Measurements from ENCODE around the gene LTBP1. TPM values are rescaled to one million over a fixed set of nuclear protein-coding genes. Genes with fewer than 3 reads are reported as not detected.

The LTBP1 gene
- total RNA-seq, 2 donors from 2014 or later = 21.2 to 24.8 TPM

DNA sequence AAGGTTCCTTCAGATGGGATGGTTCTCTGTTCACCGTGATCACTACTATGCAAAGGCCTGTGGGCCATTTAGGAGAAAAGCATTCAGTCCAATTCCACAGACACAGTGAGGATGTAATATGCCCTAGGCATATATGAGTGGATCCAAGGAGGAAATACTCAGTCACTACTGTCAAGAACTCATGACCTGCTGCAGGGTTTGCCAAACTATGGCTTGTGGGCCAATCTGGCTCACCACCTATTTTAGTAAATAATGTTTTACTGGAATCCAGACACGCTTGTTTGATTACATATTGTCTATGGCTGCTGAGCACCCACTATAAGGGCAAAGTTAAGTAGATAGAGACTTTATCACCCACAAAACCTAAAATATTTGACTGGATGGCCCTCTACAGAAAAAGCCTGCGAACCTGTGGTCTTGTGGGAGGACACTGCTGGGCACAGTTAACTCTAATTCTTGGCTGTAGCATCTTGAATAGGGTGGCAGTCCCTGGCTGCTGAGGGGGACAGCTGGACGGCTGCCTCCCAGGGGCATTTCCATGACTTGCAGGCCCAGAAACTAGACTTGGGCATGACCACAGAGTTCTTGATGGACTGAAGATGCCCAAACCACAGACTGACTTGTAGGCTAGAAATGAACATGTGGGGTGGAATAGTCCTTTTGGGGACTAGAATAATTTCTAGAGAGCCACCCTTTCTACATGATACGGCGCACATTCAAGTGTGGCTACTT lies 20.6 kb upstream of the LTBP1 start:
- DNase-seq (no peak), ATAC-seq (no peak)
- intact Hi-C loops (cut with DNase I, micrococcal nuclease) = no loop called here

DNA sequence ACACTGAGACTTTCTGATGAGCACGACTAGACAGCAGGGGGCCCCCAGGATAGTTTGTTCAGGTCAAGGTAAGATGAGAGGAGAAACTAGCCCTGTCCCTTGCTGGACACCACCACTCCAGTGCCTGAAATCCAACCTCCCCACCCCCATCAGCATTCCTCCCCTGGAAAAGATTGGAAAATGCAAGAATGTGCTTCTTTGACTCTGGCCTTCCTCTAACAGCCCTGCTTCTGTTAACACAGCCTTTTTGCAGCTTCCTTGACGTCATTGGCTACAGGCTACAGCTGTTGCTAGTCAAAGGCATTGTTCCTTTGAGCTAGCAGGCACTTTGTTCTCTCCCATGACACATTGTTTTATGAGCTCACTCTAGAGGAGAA lies 20.1 kb upstream of the LTBP1 start:
- DNase-seq (no peak), ATAC-seq (no peak)
- intact Hi-C loops (cut with DNase I, micrococcal nuclease) = no loop called here

- intact Hi-C loops (cut with DNase I, micrococcal nuclease) = no loop called here
- DNase-seq (no peak), ATAC-seq (no peak)
Measured at GRCh38 chr2:32930436-32930835, 16.3 kb upstream of the LTBP1 start.

DNA sequence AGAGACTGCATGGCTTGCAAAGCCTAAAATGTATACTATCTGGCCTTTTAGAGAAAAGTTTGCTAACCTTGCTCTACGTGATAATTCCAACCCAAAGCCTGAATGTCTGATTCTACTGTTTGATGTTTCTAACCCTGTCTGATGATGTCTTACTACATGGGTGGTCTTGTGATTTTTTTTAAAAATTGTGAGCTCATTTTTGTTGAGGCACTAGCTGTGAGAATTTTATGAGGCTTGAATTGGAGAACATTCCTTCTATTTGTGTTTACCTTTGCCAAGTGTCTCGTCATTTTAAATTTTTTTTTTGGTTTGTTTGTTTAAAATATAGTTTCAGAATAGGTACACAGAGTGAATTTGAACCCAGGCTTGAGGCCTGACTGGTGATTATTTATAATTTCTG lies 15.2 kb upstream of the LTBP1 start:
- intact Hi-C loops (cut with DNase I, micrococcal nuclease) = no loop called here
- no peak for ATAC-seq
- DNase-seq = no peak

GRCh38 chr2:32931945-32932709 lies 14.6 kb upstream of the LTBP1 start:
- intact Hi-C loops (cut with DNase I, micrococcal nuclease) = no loop called here
- no peak for ATAC-seq
- DNase-seq = no peak

DNA sequence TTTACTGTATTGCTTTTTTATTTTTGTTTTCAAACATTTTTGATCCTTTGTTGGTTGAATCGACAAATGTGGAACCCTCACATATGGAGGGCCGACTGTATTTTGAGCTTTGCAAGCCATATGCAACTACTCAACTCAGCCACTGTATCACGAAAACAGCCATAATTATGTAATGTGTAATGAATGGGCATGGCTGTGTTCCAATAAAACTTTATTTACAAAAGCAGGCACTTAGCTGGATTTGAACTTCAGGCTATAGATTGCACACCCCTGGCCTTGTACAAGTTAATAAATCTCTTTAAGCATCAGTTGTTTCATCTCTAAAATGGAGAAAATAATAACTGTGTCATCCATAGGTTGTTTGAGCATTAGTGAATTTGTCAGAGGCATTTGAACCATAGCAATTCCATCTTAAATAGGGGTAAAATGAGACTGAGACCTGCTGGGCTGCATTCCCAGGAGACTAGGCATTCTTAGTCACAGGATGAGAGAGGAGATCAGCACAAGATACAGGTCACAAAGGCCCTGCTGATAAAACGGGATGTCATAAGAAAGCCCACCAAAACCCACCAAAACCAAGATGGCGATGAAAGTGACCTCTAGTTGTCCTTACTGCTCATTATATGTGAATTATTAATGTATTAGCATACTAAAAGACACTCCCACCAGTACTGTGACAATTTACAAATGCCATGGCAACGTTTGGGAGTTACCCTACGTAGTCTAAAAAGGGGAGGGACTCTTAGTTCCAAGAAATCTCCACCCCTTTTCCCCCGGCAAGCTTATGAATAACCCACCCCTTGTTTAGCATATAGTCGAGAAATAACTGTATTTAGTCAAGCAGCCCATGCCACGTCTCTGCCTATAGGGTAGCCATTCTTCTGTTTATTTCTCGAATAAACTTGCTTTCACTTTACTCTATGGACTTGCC lies 13.7 kb upstream of the LTBP1 start:
- intact Hi-C loops (cut with DNase I, micrococcal nuclease) = no loop called here
- ATAC-seq (no peak), DNase-seq (no peak)

GRCh38 chr2:32933756-32934095 lies 13.0 kb upstream of the LTBP1 start:
- intact Hi-C loops (cut with DNase I, micrococcal nuclease) = no loop called here
- DNase-seq (no peak), ATAC-seq (no peak)

- ATAC-seq = no peak
- intact Hi-C loops (cut with DNase I, micrococcal nuclease) = no loop called here
- DNase-seq = no peak
Measured at GRCh38 chr2:32937602-32938448, 8.9 kb upstream of the LTBP1 start.

- no peak for DNase-seq
- no peak for ATAC-seq
- intact Hi-C loops (cut with DNase I, micrococcal nuclease) = no loop called here
Measured at GRCh38 chr2:32938934-32939333, 7.8 kb upstream of the LTBP1 start.

- DNase-seq (no peak), ATAC-seq (no peak)
- intact Hi-C loops (cut with DNase I, micrococcal nuclease) = loop anchor here in 1 of 2 donors (10.0 kb wide), 1 partner anchor 166 kb away; no protein-coding TSS in a partner anchor
Measured at GRCh38 chr2:32940316-32940997, 6.3 kb upstream of the LTBP1 start.

DNA sequence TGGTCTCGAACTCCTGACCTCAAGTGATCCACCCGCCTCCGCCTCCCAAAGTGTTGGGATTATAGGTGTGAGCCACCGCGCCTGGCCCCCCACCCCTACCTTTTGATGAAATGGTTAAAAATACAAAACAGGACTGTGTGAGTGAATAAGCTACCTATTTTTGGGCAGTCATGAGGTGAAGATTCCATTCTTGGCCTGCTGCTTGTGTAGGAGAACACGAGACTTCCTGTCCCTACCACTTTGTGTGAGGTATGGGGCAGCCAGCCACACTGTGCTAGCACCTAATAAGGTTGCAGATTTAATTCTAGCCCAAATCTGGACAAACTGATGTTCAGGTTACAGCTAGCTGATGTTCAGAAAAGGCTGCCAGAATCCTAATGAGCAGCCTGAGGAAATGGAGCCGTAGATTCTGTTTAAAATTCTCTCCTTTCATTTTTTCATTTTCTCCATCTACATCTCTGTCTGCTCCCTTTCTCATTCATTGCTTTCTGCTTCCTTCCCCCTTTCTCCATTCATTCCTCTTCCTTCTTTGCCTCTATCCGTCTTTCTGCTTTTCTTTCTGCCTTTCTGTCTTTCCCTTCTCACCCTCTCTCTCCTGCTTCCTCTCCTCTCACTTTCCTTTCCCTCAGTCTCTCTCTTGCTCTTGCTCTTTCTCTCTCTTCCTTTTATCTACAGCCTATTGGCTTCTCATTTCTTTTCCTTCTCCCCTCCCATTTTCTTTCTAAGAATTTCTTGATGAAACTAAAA lies 4.6 kb upstream of the LTBP1 start:
- no peak for DNase-seq
- intact Hi-C loops (cut with DNase I, micrococcal nuclease) = loop anchor here in 1 of 2 donors (10.0 kb wide), 1 partner anchor 167 kb away; no protein-coding TSS in a partner anchor
- ATAC-seq = no peak

DNA sequence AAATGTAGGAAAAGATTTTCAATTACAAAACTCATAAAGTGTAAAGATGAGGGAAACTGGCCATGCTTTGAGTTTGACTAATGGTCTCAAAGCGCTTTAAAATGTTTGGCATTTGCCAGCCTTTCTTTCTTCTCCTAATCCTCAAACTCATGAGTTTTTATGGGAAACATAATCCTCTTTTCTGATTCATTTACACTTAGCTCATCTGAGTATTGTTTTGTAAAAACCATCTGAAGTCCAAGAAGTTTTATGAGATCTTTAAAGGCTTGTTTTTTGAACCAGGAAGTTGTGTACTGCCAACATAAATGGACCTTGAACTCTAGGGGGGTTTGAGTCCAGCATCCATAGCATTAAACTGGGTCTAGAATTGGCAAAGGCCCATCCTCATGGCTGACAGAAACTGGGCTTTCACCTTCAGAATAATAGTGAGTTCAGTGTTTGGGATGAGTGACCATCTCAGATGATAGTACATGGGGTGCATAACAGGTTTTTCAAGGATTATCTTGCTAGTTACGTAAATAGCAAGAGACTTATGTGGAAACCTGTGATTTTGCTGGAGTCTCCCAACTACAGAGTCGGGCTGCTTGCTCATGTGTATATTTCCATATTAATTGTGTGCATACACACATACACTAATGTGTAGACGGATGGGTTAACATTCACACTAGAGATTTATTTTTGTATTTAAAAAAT lies 3.8 kb upstream of the LTBP1 start:
- ATAC-seq (peak; percentile 23), DNase-seq (no peak)
- intact Hi-C loops (cut with DNase I, micrococcal nuclease) = loop anchor here in 1 of 2 donors (10.0 kb wide), 1 partner anchor 168 kb away; no protein-coding TSS in a partner anchor

DNA sequence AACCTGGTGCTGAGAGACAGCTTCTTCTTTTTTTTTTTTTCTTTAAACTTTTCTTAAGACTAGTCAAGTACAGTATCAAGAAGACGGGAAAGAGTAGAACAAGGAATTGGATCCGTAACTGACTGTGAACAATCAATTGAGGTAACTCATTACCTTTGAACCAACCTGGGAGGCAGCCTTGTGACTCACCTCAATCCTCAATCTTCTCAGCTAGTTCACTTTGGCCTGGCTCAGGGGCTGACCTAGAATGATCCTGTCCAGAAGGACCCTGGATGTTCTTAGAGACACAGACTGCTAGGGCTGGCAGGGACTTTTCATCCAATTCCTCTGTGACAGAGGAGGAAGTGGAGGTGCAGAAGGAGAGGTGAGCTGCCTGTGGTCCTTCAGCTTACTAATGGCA lies 1.5 kb upstream of the LTBP1 start:
- intact Hi-C loops (cut with DNase I, micrococcal nuclease) = loop anchor here in 1 of 2 donors (10.0 kb wide), 1 partner anchor 170 kb away; no protein-coding TSS in a partner anchor
- no peak for DNase-seq
- no peak for ATAC-seq

- peak in 1 of 2 donors; percentile 39 for DNase-seq
- intact Hi-C loops (cut with DNase I, micrococcal nuclease) = loop anchor here in 1 of 2 donors (10.0 kb wide), 1 partner anchor 172 kb away; no protein-coding TSS in a partner anchor
Measured at GRCh38 chr2:32947076-32947483, 327 bp downstream of the LTBP1 start.

GRCh38 chr2:32947484-32948143 lies 861 bp downstream of the LTBP1 start:
- DNase-seq = peak; percentile 56 to 61
- intact Hi-C loops (cut with DNase I, micrococcal nuclease) = loop anchor here in 1 of 2 donors (10.0 kb wide), 1 partner anchor 173 kb away; no protein-coding TSS in a partner anchor
- ATAC-seq = peak; percentile 63

More at GRCh38 chr2:32947076-32947483, 327 bp downstream of the LTBP1 start:
- ATAC-seq = peak; percentile 20

DNA sequence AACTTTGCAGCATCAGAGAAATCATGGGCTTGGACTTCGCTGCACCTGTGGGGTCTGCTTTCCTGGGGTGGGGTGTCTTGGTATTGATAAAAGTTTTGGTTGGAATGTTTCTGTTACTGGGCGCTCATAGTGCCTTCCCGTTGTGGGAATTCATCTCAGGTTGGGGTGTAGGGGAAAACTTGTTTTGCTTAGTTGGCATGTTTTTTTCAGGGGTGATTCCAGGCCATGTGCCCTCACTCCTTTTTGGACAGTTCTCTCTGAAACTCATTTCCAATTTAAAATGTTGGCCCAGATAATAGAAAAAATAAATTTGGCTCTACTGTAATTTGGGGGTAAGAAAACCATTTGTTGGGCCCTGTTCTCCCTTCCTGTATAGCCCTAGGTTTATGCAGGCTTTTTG lies 1.5 kb downstream of the LTBP1 start:
- ATAC-seq (no peak), DNase-seq (no peak)
- intact Hi-C loops (cut with DNase I, micrococcal nuclease) = loop anchor here in 1 of 2 donors (10.0 kb wide), 1 partner anchor 173 kb away; no protein-coding TSS in a partner anchor

All from left colon (tissue), 2 donors.